Neutrophil (primary cell): Measurements from ENCODE around the gene CKAP4.
"Not testable (repeated sequence)": the region's sequence is repeated elsewhere in the genome, so short reads cannot be mapped to it uniquely, and the experiment has no call there.

ENCODE experiments used
- H3K27ac ChIP-seq: fragments of 200-600 bp; sonication (generic); 2 replicates; pipeline ENCODE4 v1.5.1; 2016; ENCODE audit warnings: mild to moderate bottlenecking, moderate library complexity
- H3K27me3 ChIP-seq: fragments of 200-600 bp; sonication (generic); 2 replicates; pipeline ENCODE4 v1.6.0; 2016; ENCODE audit warnings: mild to moderate bottlenecking
- H3K36me3 ChIP-seq: fragments of 200-600 bp; sonication (generic); 2 replicates; pipeline ENCODE4 v1.5.1; 2017
- H3K4me1 ChIP-seq, 2 experiments: fragments of 200-600 bp in 1 of 2; sonication (generic) in 1 of 2; 1 replicate in 1 of 2; 2 replicates in 1 of 2; pipeline versions ENCODE4 v1.5.1 to v1.6.1; 2013 to 2016; ENCODE audit warnings: low read depth in 1 of 2, low read length in 1 of 2, mild to moderate bottlenecking in 1 of 2, moderate library complexity in 1 of 2; ENCODE audit not compliant: control insufficient read depth in 1 of 2, insufficient read depth in 1 of 2
- H3K4me3 ChIP-seq, 2 experiments: fragments of 200-600 bp in 1 of 2; sonication (generic) in 1 of 2; 1 replicate in 1 of 2; 2 replicates in 1 of 2; pipeline ENCODE4 v1.5.1; 2013 to 2016; ENCODE audit warnings: low read depth in 1 of 2, low read length in 1 of 2, mild to moderate bottlenecking in 1 of 2, moderate library complexity in 1 of 2
- H3K9me3 ChIP-seq: fragments of 200-600 bp; sonication (generic); 2 replicates; pipeline ENCODE4 v1.5.1; 2016
- CTCF ChIP-seq: fragments of 200-600 bp; sonication (generic); IDR thresholded peaks from 2 replicates; pipeline ENCODE4 v1.5.1; 2016; ENCODE audit warnings: antibody characterized with exemption

Gene CKAP4

GRCh38 chr12:106290666-106291065 is 42.8 kb upstream of the CKAP4 start:
- H3K27ac ChIP-seq, result no peak overlapping the region

GRCh38 chr12:106289196-106289681 is 41.4 kb upstream of the CKAP4 start:
- no peak overlapping the region for H3K4me3 ChIP-seq
- no peaks in the 10 kb centered on the region for H3K36me3 ChIP-seq
- peaks cover 30% of the 10 kb centered on the region for H3K27me3 ChIP-seq
- H3K4me1 ChIP-seq, result peaks cover 5 to 11% of the 10 kb centered on the region in 2 experiments
- no peak for TF ChIP-seq CTCF
- no peak overlapping the region for H3K27ac ChIP-seq
- no peaks in the 10 kb centered on the region for H3K9me3 ChIP-seq

More at GRCh38 chr12:106290666-106291065, 42.8 kb upstream of the CKAP4 start:
- TF ChIP-seq CTCF, result no peak
- no peaks in the 10 kb centered on the region for H3K36me3 ChIP-seq
- peaks cover 18% of the 10 kb centered on the region for H3K27me3 ChIP-seq
- peaks cover 5 to 11% of the 10 kb centered on the region in 2 experiments for H3K4me1 ChIP-seq
- no peak overlapping the region for H3K4me3 ChIP-seq
- H3K9me3 ChIP-seq, result no peaks in the 10 kb centered on the region

- Histone ChIP-seq H3K9me3 (no peaks in the 10 kb centered on the region), H3K36me3 (no peaks in the 10 kb centered on the region), H3K27ac (no peak overlapping the region), H3K4me1 (peaks cover 5 to 11% of the 10 kb centered on the region in 2 experiments), H3K4me3 (no peak overlapping the region), H3K27me3 (peaks cover 35% of the 10 kb centered on the region)
- TF ChIP-seq CTCF, result no peak
Observed at GRCh38 chr12:106288494-106289195, 40.8 kb upstream of the CKAP4 start.

- Histone ChIP-seq H3K4me1 (peaks cover 6 to 11% of the 10 kb centered on the region in 2 experiments), H3K36me3 (no peaks in the 10 kb centered on the region), H3K27ac (no peak overlapping the region), H3K9me3 (no peaks in the 10 kb centered on the region), H3K27me3 (peaks cover 36% of the 10 kb centered on the region), H3K4me3 (no peak overlapping the region)
- no peak for TF ChIP-seq CTCF
Observed at GRCh38 chr12:106288101-106288493, 40.3 kb upstream of the CKAP4 start.

- TF ChIP-seq CTCF, result no peak
Observed at GRCh38 chr12:106287364-106287763, 39.5 kb upstream of the CKAP4 start.

GRCh38 chr12:106286576-106287162 is 38.8 kb upstream of the CKAP4 start:
- peaks cover 21% of the 10 kb centered on the region in 2 experiments for H3K4me1 ChIP-seq
- not testable (repeated sequence) for H3K4me3 ChIP-seq, H3K9me3 ChIP-seq, H3K36me3 ChIP-seq, H3K27ac ChIP-seq
- peaks cover 36% of the 10 kb centered on the region for H3K27me3 ChIP-seq

More at GRCh38 chr12:106287364-106287763, 39.5 kb upstream of the CKAP4 start:
- Histone ChIP-seq H3K27ac (no peak overlapping the region), H3K36me3 (no peaks in the 10 kb centered on the region), H3K4me1 (peaks cover 14 to 17% of the 10 kb centered on the region in 2 experiments), H3K9me3 (no peaks in the 10 kb centered on the region), H3K27me3 (peaks cover 36% of the 10 kb centered on the region), H3K4me3 (no peak overlapping the region)
